HepG2 (cell line): ENCODE data around the gene ASAP2. TPM values are rescaled to one million over a fixed set of nuclear protein-coding genes. Genes with fewer than 3 reads are reported as not detected.

Source experiments
- ATAC-seq: fragments of 200-7000 bp; cut with Tn5 transposase; 3 replicates; pipeline ENCODE4 v1.9.1; 2020; ENCODE audit warnings: mild to moderate bottlenecking, moderate library complexity
- BruUV-seq: library from RNA; stranded (reverse); fragments of 400-500 nt; replicated peaks from 2 replicates; lab custom pipeline; 2021; lab: Mats Ljungman, UMichigan
- CTCF ChIA-PET: fragments of 300-600 bp; formaldehyde crosslinking; extraction: SDS; loops from one replicate; lab custom pipeline; 2021; ENCODE audit warnings: low total read pairs, inconsistent platforms, low intra/inter-chr PET ratio; lab: Yijun Ruan, JAX
- POLR2A ChIA-PET: fragments of 350-600 bp; sonication (Branson Sonifier 250); formaldehyde crosslinking; loops from one replicate; lab custom pipeline; 2020; ENCODE audit warnings: antibody characterized with exemption, inconsistent platforms; lab: Yijun Ruan, JAX
- DNase-seq: peaks from one replicate; pipeline ENCODE4 v3.0.0-alpha.2; 2015; ENCODE audit warnings: low spot score
- FAIRE-seq: peaks from 3 replicates; lab custom pipeline; 2011; peaks lifted over from hg19 to GRCh38; lab: Jason Lieb, UNC
- H2AFZ ChIP-seq: one replicate; pipeline ENCODE4 v1.6.1; 2011; ENCODE audit warnings: low read length, inconsistent platforms
- H3K27ac ChIP-seq: fragments of 300-600 bp; 3 replicates; pipeline ENCODE4 v1.8.0; 2011; ENCODE audit warnings: mixed run types, mild to moderate bottlenecking, mixed read lengths, low read length, inconsistent platforms; ENCODE audit not compliant: insufficient read depth; ENCODE audit errors: extremely low read length
- H3K27me3 ChIP-seq, 2 experiments: fragments of 200-600 bp in 1 of 2; 2 replicates in 1 of 2; 3 replicates in 1 of 2; pipeline versions ENCODE4 v1.6.0 to v1.8.0; 2011; ENCODE audit warnings: low read length in 2 of 2, mild to moderate bottlenecking in 2 of 2, moderate library complexity in 2 of 2, inconsistent platforms in 1 of 2; ENCODE audit not compliant: insufficient read depth in 2 of 2, control insufficient read depth in 1 of 2
- H3K36me3 ChIP-seq, 2 experiments: fragments of 200-600 bp in 1 of 2; replicated peaks in 1 of 2; 2 replicates in 1 of 2; 3 replicates in 1 of 2; pipeline versions ENCODE4 v1.5.1 to v1.8.0; 2011; ENCODE audit warnings: low read length in 2 of 2, inconsistent platforms in 1 of 2; ENCODE audit not compliant: insufficient read depth in 2 of 2, control insufficient read depth in 1 of 2
- H3K4me1 ChIP-seq: 2 replicates; pipeline ENCODE4 v1.5.1; 2012; ENCODE audit warnings: low read length, inconsistent platforms; ENCODE audit not compliant: insufficient read depth
- H3K4me2 ChIP-seq: 2 replicates; pipeline ENCODE4 v1.6.0; 2011; ENCODE audit warnings: low read depth, low read length, inconsistent platforms
- H3K4me3 ChIP-seq, 3 experiments: fragments of 200-600 bp in 1 of 3; sonication (generic), shearing (Covaris generic) in 1 of 3; replicated peaks in 1 of 3; 2 replicates each; pipeline ENCODE4 v1.5.1; 2011 to 2016; ENCODE audit warnings: low read length in 3 of 3, inconsistent platforms in 2 of 3, low read depth in 2 of 3, mild to moderate bottlenecking in 2 of 3, control low read depth in 1 of 3, mixed read lengths in 1 of 3; ENCODE audit not compliant: insufficient read depth in 1 of 3
- H3K79me2 ChIP-seq: one replicate; pipeline ENCODE4 v1.6.1; 2011; ENCODE audit warnings: low read length, inconsistent platforms; ENCODE audit not compliant: insufficient read depth
- H3K9ac ChIP-seq: 2 replicates; pipeline ENCODE4 v1.6.0; 2011; ENCODE audit warnings: mild to moderate bottlenecking, low read depth, low read length, inconsistent platforms; ENCODE audit not compliant: insufficient read depth
- H3K9me3 ChIP-seq: 2 replicates; pipeline ENCODE4 v1.5.1; 2012; ENCODE audit warnings: mild to moderate bottlenecking, low read length
- H4K20me1 ChIP-seq: 2 replicates; pipeline ENCODE4 v1.6.0; 2011; ENCODE audit warnings: inconsistent platforms, mild to moderate bottlenecking, low read length, moderate library complexity; ENCODE audit not compliant: insufficient read depth
- ASH2L ChIP-seq: fragments of 300-600, 200-600 bp; sonication (generic); IDR thresholded peaks from 2 replicates; pipeline ENCODE4 v1.7.0; 2017; ENCODE audit warnings: low read depth, mild to moderate bottlenecking, moderate library complexity, mixed read lengths, low read length; ENCODE audit not compliant: insufficient read length
- FOXA1 ChIP-seq, 2 experiments: fragments of 450-650 bp in 1 of 2; sonication (generic) in 1 of 2; formaldehyde crosslinking in 1 of 2; IDR thresholded peaks; 2 replicates each; pipeline versions ENCODE4 v1.4.0 to v1.6.1; 2016 to 2020; ENCODE audit warnings: missing genetic modification reagents in 1 of 2
- KDM5B ChIP-seq: sonication (generic); formaldehyde crosslinking; IDR thresholded peaks from 2 replicates; pipeline ENCODE4 v1.4.0; 2020; ENCODE audit warnings: missing genetic modification reagents, mild to moderate bottlenecking, borderline replicate concordance
- SPEN ChIP-seq: sonication (generic); formaldehyde crosslinking; IDR thresholded peaks from 2 replicates; pipeline ENCODE4 v1.5.1; 2020; ENCODE audit warnings: low read depth, mild to moderate bottlenecking, missing genetic modification reagents
- ZNF557 ChIP-seq: sonication (generic); formaldehyde crosslinking; IDR thresholded peaks from 2 replicates; pipeline ENCODE4 v1.4.0; 2020; ENCODE audit warnings: missing genetic modification reagents
- ZNF580 ChIP-seq: IDR thresholded peaks from 2 replicates; pipeline ENCODE4 v1.6.1; 2016; ENCODE audit warnings: low read depth, borderline replicate concordance
- ZSCAN21 ChIP-seq: sonication (generic); formaldehyde crosslinking; IDR thresholded peaks from 2 replicates; pipeline ENCODE4 v1.8.0; 2022; ENCODE audit warnings: mild to moderate bottlenecking, missing genetic modification reagents, moderate library complexity, borderline replicate concordance
- WGBS: methylation state at CpG from one replicate; pipeline ENCODE4 v1.1.6; 2017; ENCODE audit warnings: low lambda C conversion rate; 5-methylcytosine and 5-hydroxymethylcytosine counted together
- in situ Hi-C: cut with HindIII; loops from 2 replicates; pipeline ENCODE4 v1.10.0; 2017; ENCODE audit warnings: low pct_unique_long_range_greater_than_20kb; ENCODE audit not compliant: extremely low pct_ligation_motif_present
- intact Hi-C: fragments of 100-400 bp; cut with micrococcal nuclease; formaldehyde crosslinking; loops from one replicate; pipeline ENCODE4 v1.10.0; 2022; ENCODE audit not compliant: unreplicated experiment
- polyA plus RNA-seq, 8 experiments: library from polyadenylated mRNA; depleted of rRNA in 3 of 8; stranded (reverse) in 7 of 8; unstranded in 1 of 8; fragments of >200 nt; fragmentation: Illumina TruSeq in 4 of 8; extraction: Trizol in 4 of 8; gene quantifications; 2 replicates each; pipeline versions ENCODE4 v1.2.1 to v1.2.3, GENCODE V29; 2011 to 2016; ENCODE audit warnings: low read depth in 4 of 8, missing spikeins in 1 of 8, mixed read lengths in 1 of 8; ENCODE audit not compliant: insufficient read depth in 1 of 8
- total RNA-seq, 5 experiments: library from RNA; depleted of rRNA; stranded (reverse); fragments of >200 nt; fragmentation: Illumina TruSeq; extraction: Trizol; gene quantifications; 2 replicates each; pipeline ENCODE4 v1.2.3, GENCODE V29; 2016; ENCODE audit warnings: low read depth in 1 of 5
- TF ChIP-seq, protein P1 (sequence below): sonication (generic); formaldehyde crosslinking; IDR thresholded peaks from 2 replicates; pipeline ENCODE4 v1.4.0; 2020; ENCODE audit warnings: missing genetic modification reagents

Gene ASAP2
- total and polyA plus RNA-seq, 2 of the 13 experiments (the other 11 are each of a cell fraction or from before 2014, with no cell fraction given), result 7.3 to 22.3 TPM

DNA sequence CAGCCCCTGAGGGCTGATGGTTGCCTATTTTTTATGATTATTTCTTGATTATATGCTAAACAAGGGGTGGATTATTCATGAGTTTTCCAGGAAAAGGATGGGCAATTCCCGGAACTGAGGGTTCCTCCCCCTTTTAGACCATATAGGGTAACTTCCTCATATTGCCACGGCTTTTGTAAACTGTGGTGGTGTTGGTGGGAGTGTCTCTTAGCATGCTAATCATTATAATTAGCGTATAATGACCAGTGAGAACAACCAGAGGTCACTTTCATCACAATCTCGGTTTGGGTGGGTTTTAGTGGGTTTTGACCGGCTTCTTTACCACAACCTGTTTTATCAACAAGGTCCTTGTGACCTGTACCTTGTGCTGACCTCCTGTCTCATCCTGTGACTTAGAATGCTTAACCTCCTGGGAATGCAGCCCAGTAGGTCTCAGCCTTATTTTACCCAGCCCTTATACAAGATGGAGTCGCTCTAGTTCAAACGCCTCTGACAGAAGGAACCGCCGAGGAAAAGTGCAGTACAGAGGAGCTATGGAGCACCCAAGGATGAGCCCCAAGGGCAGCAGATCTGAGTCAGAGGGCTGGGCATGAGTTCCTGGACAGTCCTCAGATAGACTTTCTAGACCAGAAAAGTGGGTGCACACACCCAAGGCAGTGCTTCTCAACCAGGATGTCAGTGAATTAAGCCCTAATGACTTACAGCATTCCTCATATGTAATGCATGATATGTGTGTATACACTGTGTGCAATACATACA, 37.1 kb upstream of the ASAP2 start:
- Histone ChIP-seq H2AFZ (no peak overlapping the region), H3K9me3 (no peaks in the 10 kb centered on the region), H3K27ac (no peak overlapping the region), H4K20me1 (no peaks in the 10 kb centered on the region), H3K9ac (no peak overlapping the region), H3K4me1 (peaks cover 56% of the 10 kb centered on the region), H3K4me3 (no peak overlapping the region), H3K27me3 (peaks cover 0 to 28% of the 10 kb centered on the region in 2 experiments; a peak in 4 of 5 replicates), H3K79me2 (no peaks in the 10 kb centered on the region), H3K36me3 (no peaks in the 10 kb centered on the region), H3K4me2 (no peak overlapping the region)
- ATAC-seq, result no peak
- TF ChIP-seq KDM5B, result no peak
- TF ChIP-seq FOXA1 (IDR thresholded peaks at IDR 0.05), result no peak
- no peak for TF ChIP-seq FOXA1 (CRISPR knock-in tag; IDR thresholded peaks at IDR 0.05)
- TF ChIP-seq ZNF580 (CRISPR knock-in tag), result no peak
- TF ChIP-seq ZSCAN21 (CRISPR knock-in tag), result no peak
- TF ChIP-seq ASH2L, result no peak
- no peak for TF ChIP-seq SPEN (CRISPR knock-in tag)
- TF ChIP-seq ZNF557, result no peak
- TF ChIP-seq, protein P1, sequence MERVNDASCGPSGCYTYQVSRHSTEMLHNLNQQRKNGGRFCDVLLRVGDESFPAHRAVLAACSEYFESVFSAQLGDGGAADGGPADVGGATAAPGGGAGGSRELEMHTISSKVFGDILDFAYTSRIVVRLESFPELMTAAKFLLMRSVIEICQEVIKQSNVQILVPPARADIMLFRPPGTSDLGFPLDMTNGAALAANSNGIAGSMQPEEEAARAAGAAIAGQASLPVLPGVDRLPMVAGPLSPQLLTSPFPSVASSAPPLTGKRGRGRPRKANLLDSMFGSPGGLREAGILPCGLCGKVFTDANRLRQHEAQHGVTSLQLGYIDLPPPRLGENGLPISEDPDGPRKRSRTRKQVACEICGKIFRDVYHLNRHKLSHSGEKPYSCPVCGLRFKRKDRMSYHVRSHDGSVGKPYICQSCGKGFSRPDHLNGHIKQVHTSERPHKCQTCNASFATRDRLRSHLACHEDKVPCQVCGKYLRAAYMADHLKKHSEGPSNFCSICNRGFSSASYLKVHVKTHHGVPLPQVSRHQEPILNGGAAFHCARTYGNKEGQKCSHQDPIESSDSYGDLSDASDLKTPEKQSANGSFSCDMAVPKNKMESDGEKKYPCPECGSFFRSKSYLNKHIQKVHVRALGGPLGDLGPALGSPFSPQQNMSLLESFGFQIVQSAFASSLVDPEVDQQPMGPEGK (CRISPR knock-in tag), result no peak
- BruUV-seq, result no TSS peak
- intact Hi-C loops (loop anchor here (5.0 kb wide), 1 partner anchor 33 kb away; no protein-coding TSS in a partner anchor), in situ Hi-C loops (loop anchor here (5.0 kb wide), 1 partner anchor 38 kb away; the partner anchor contains the start of gene ASAP2)
- no peak for FAIRE-seq
- DNase-seq, result no peak
- 55% methylated on average over 9 of the region's 9 CpGs for WGBS
- ChIA-PET POLR2A (no interaction called here), CTCF (no interaction called here)
